HG03575 (cell line): ENCODE measurements around the gene SLC37A1.

Experiments used
- ATAC-seq: cut with Tn5 transposase; IDR thresholded peaks from one replicate; pipeline ENCODE4 v1.9.1; 2021; ENCODE audit not compliant: unreplicated experiment, insufficient number of reproducible peaks, low FRiP score; ENCODE audit errors: extremely low read depth

Gene SLC37A1

GRCh38 chr21:42581336-42581992 is 67.8 kb downstream of the SLC37A1 start:
- ATAC-seq: no peak

- no peak for ATAC-seq
These were observed 68.5 kb downstream of the SLC37A1 start for GRCh38 chr21:42581993-42582786.

- no peak for ATAC-seq
These were observed 69.3 kb downstream of the SLC37A1 start for GRCh38 chr21:42582787-42583476.

DNA sequence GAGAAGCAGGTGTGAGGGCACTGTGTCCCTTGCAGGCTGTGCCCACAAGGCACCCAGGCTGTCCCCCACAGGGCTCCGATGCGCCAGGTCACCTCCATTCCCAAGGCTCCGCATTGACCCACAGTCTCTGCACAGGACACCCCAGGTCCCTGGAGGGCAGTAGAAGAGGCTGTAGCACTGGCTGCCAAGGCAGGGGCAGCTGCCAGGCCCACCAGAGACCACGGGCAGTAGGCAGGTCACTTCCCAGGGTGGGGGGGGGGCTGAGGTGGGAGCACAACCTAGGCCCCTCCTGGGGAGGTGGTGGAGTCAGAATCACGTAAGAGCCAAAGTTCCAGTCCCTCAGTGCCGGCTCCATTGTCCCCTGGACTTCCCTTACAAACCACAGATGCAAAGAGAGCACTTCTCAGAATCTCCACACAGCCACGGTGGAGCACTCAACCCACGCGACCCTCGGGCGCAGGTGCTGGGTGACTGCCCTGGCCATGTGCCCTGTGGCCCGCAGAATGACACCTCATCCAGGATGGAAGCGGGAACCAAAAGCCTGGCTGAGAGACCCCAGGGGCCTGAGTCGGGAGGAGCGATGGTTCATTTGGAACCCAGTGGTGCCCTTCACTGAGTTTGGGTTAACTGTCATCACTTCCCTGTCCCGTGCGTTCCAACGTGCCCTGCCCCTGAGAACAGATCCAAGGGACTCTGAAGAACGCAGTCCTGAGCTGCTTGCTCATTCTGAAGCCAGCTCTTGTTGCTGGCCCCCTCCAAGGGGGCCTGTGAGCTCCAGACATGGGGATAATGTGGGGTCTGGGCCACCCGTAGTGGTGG is 70.0 kb downstream of the SLC37A1 start:
- ATAC-seq: no peak

DNA sequence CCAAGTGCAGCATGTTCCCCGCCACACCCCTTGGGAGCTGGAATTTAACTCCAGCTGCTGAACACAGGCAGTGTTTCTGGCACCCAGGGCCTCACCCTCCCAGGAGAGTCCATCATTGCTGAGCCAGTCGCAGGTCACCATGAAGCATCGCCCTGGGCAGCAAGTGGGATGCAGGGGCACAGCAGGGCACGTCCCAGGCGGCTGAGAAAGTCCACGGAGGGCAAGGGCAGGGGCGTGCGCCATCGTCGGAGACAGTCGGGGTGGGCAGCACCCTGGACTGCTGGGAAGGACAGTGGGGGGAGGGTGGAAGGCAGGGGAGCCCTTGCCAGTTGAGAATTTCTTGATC is 70.6 kb downstream of the SLC37A1 start:
- no peak for ATAC-seq

- ATAC-seq: no peak
These were observed 72.2 kb downstream of the SLC37A1 start for GRCh38 chr21:42585881-42586280.

- ATAC-seq: no peak
These were observed 72.8 kb downstream of the SLC37A1 start for GRCh38 chr21:42586406-42586805.

DNA sequence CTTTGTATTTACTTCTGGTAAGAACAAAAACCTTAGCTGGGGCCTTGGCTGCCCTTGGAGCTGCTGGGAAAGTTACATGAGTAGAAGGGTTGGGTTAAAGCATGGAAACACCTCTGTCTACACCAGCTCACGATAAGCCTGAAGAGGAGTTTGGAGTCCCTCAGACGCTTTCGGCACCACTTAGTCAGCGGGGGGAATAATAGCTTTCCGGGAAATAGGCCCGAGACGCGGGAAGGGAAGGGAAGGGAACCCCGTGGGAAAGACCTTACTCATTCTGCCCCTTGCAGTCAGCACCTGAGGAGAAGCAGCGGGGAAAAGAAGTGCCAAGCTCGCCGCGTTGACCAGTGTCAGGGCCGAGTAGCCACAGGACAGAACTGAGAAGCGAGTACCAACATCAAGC is 73.4 kb downstream of the SLC37A1 start:
- no peak for ATAC-seq

- ATAC-seq: no peak
These were observed 76.9 kb downstream of the SLC37A1 start for GRCh38 chr21:42590431-42591131.

DNA sequence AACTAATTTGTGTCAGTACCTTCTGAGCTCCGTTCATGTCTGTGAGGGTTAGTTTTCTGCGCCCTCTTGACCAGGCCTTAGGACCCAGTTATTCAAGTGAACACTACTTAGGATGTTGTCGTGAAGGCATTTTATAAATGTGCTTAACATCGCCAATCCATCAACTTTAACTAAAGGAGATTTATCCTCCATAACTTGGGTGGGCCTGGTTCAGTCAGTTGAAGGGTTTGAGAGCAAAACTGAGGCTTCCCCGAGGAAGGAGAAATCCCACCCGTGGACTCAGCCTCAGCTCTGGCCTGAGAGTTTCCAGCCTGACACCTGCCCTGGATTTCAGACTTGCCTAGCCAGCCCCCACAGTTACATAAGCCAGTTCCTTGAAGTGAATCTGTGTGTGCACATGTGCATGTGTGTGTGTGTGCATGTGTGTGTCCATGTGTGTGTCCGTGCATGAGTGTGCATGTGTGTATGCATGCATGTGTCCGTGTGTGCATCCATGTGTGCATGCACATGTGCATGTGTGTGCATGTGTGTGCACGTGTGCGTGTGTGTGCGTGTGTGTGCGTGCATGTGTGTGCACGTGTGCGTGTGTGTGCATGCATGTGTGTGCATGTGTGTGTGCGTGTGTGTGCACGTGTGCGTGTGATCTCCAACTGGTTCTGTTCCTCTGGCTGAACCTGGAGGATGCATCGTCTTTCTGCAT is 77.7 kb downstream of the SLC37A1 start:
- no peak for ATAC-seq

DNA sequence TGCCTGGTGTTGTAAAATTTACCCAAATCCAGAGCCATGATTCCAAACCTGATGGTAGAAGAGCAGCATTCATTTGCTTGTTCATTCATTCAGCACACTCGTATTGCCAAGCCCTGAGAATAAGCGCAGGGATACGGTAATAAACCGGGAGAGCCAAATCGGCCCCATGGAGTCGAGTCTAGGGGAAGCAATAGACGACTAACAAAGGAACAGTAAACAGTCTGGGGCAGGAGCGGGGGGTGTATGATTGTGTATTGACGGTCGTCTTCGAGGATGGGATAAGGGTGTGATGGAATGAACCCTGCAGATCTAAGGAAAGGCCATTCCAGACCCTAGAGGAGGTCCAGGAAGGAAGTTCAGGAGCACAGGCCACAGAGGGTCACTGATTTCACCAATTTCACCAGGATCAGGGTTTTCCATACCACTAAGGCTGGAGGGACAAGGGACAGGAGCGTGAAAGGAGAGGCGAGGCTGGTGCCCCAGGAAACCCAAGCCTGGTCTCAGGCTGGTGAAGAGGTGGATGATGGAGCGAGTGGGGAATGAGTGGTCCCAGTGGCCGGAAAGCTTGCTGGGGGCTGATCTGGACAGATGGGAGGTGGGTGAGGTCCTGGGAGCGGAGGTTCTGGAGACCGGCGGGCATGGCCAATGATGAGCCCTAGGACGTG is 78.6 kb downstream of the SLC37A1 start:
- ATAC-seq: no peak

DNA sequence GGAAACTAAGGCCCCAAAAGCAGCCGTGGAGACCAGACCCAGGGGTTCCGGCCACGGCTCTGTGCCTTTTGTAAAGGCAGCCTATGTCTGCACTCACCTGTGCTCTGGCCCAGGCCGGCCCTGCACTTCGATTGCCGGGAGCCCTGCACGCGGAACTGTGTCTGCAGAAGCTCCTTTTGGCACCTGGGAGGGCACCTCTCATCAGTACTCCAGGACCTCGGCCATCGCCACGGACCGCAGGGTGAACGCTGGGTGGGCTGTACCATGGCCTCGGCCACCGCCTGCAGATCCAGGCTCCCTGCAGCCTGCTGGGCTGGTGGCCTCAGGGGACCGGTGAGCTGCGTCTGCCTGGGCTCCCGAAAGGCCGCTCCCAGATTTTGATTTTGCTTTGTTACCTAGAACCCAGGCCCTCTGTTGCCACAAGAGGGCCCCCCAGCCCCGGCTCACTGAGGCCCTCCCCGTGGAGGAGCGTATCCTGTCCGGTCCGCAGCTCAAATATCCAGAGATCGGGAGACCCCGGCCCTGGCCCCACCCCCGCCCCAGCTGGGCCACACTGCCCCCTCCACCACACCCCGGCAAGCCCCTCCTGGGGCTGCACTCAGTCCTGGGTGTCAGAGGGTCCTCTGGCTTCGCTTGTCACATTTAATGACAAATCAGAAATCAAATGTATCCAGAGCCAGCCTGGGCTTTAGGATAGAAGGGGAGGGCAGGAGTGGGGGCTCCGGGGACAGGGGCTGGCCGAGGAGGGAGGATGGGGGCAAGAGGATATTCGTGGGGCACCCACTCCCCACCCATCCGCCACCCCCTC is 79.6 kb downstream of the SLC37A1 start:
- no peak for ATAC-seq

GRCh38 chr21:42594616-42595282 is 81.1 kb downstream of the SLC37A1 start:
- ATAC-seq: no peak

- ATAC-seq: no peak
These were observed 81.9 kb downstream of the SLC37A1 start for GRCh38 chr21:42595283-42596187.

DNA sequence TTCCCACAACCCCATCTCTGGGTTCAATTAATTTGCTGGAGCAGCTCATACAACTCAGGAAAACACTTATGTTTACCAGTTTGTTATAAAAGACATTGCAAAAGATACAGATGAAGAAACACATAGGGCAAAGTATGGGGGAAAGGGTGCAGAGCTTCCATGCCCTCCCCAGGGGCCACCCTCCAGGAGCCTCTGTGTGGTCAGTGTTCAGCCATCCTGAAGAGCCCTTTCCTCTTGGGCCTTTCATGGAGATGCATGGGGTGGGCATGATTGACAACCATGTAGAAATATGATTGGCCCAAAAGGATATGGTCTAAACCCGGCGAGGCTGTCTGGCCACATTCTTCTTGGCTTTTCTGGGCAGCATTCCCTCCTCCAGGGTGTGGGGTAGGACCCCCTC is 83.0 kb downstream of the SLC37A1 start:
- no peak for ATAC-seq
